ENCODE results near the gene ZNF483.
A peak's percentile ranks its signal among the peaks of the same experiment; 100 is the strongest.

The ZNF483 gene

GRCh38 chr9:111586378-111586777, 61.4 kb downstream of the ZNF483 start:
- no peak for DNase-seq
- peaks cover 27% of the 10 kb centered on the region for H3K36me3 ChIP-seq (replicated peaks)
- no peaks in the 10 kb centered on the region for H3K27me3 ChIP-seq (replicated peaks)
- TF ChIP-seq CTCF (IDR thresholded peaks at IDR 0.05; ENCODE audit: low read depth, low read length, missing control alignments): no peak
- no peak overlapping the region for H3K27ac ChIP-seq
- in situ Hi-C loops (cut with HindIII; ENCODE audit: low pct_ligation_motif_present, low sequenced_read_pairs): no loop called here
- no peak overlapping the region for H3K4me3 ChIP-seq (ENCODE audit: low read depth, low read length)

GRCh38 chr9:111588846-111589245, 63.9 kb downstream of the ZNF483 start:
- no peaks in the 10 kb centered on the region for H3K27me3 ChIP-seq (replicated peaks)
- no peak for DNase-seq
- H3K27ac ChIP-seq: no peak overlapping the region
- TF ChIP-seq CTCF (IDR thresholded peaks at IDR 0.05; ENCODE audit: low read depth, low read length, missing control alignments): no peak
- no peak overlapping the region for H3K4me3 ChIP-seq (ENCODE audit: low read depth, low read length)
- in situ Hi-C loops (cut with HindIII; ENCODE audit: low pct_ligation_motif_present, low sequenced_read_pairs): no loop called here
- peaks cover 13% of the 10 kb centered on the region for H3K36me3 ChIP-seq (replicated peaks)

GRCh38 chr9:111597852-111598732, 73.1 kb downstream of the ZNF483 start:
- peak; percentile 53 for DNase-seq
- peak overlapping the region; percentile 80 for H3K27ac ChIP-seq

GRCh38 chr9:111598733-111599091, 73.7 kb downstream of the ZNF483 start:
- peak; percentile 31 for DNase-seq
- in situ Hi-C loops (cut with HindIII; ENCODE audit: low pct_ligation_motif_present, low sequenced_read_pairs): no loop called here
- H3K4me3 ChIP-seq (ENCODE audit: low read depth, low read length): peak overlapping the region; percentile 70
- H3K27me3 ChIP-seq (replicated peaks): no peaks in the 10 kb centered on the region
- TF ChIP-seq CTCF (IDR thresholded peaks at IDR 0.05; ENCODE audit: low read depth, low read length, missing control alignments): no peak
- peaks cover 18% of the 10 kb centered on the region for H3K36me3 ChIP-seq (replicated peaks)
- H3K27ac ChIP-seq: peak overlapping the region; percentile 80

More at GRCh38 chr9:111597852-111598732, 73.1 kb downstream of the ZNF483 start:
- no peaks in the 10 kb centered on the region for H3K27me3 ChIP-seq (replicated peaks)
- peak; percentile 81 for TF ChIP-seq CTCF (IDR thresholded peaks at IDR 0.05; ENCODE audit: low read depth, low read length, missing control alignments)
- in situ Hi-C loops (cut with HindIII; ENCODE audit: low pct_ligation_motif_present, low sequenced_read_pairs): no loop called here
- H3K4me3 ChIP-seq (ENCODE audit: low read depth, low read length): peak overlapping the region; percentile 70
- H3K36me3 ChIP-seq (replicated peaks): peaks cover 21% of the 10 kb centered on the region

- H3K27me3 ChIP-seq (replicated peaks): no peaks in the 10 kb centered on the region
- DNase-seq: peak; percentile 81
- in situ Hi-C loops (cut with HindIII; ENCODE audit: low pct_ligation_motif_present, low sequenced_read_pairs): no loop called here
- TF ChIP-seq CTCF (IDR thresholded peaks at IDR 0.05; ENCODE audit: low read depth, low read length, missing control alignments): no peak
- peaks cover 14% of the 10 kb centered on the region for H3K36me3 ChIP-seq (replicated peaks)
- peak within 1 kb of the TSS; percentile 70 for H3K4me3 ChIP-seq (ENCODE audit: low read depth, low read length)
- H3K27ac ChIP-seq: peak within 1 kb of the TSS; percentile 80
These were observed 74.3 kb downstream of the ZNF483 start, which contains the start of gene PTGR1 for GRCh38 chr9:111599092-111599954. Gene PTGR1 (minus strand): TSS chr9:111599647. CDS start chr9:111597422, 2,225 bp downstream.
